BLaER1 (cell line): ENCODE data around the gene FEM1B.

Experiments
- H3K27ac ChIP-seq: shearing (Covaris generic); formaldehyde crosslinking; 2 replicates; pipeline ENCODE4 v1.8.1; 2022
- H3K27me3 ChIP-seq: shearing (Covaris generic); formaldehyde crosslinking; 2 replicates; pipeline ENCODE4 v1.8.1; 2022
- H3K36me3 ChIP-seq: shearing (Covaris generic); formaldehyde crosslinking; 2 replicates; pipeline ENCODE4 v1.8.1; 2022
- H3K4me1 ChIP-seq: shearing (Covaris generic); formaldehyde crosslinking; 2 replicates; pipeline ENCODE4 v1.8.1; 2022
- H3K4me2 ChIP-seq: shearing (Covaris generic); formaldehyde crosslinking; 2 replicates; pipeline ENCODE4 v1.8.1; 2022
- H3K4me3 ChIP-seq: shearing (Covaris generic); formaldehyde crosslinking; 2 replicates; pipeline ENCODE4 v1.8.1; 2022
- H3K9ac ChIP-seq: shearing (Covaris generic); formaldehyde crosslinking; 2 replicates; pipeline ENCODE4 v1.8.1; 2022
- H3K9me3 ChIP-seq: shearing (Covaris generic); formaldehyde crosslinking; 2 replicates; pipeline ENCODE4 v1.8.1; 2022
- H4K20me1 ChIP-seq: shearing (Covaris generic); formaldehyde crosslinking; 2 replicates; pipeline ENCODE4 v1.8.1; 2022
- Cebpa-rat ChIP-seq: shearing (Covaris generic); IDR thresholded peaks from 2 replicates; pipeline ENCODE4 v1.8.1; 2022

FEM1B gene

GRCh38 chr15:68295014-68295805, 17.7 kb downstream of the FEM1B start:
- H3K27me3 ChIP-seq, result no peaks in the 10 kb centered on the region
- H3K4me1 ChIP-seq, result peaks cover 21% of the 10 kb centered on the region
- H3K36me3 ChIP-seq, result peaks cover 31% of the 10 kb centered on the region
- H4K20me1 ChIP-seq, result peaks cover 42% of the 10 kb centered on the region
- H3K27ac ChIP-seq, result no peak overlapping the region
- no peak for TF ChIP-seq Cebpa-rat
- H3K9me3 ChIP-seq, result no peaks in the 10 kb centered on the region
- no peak overlapping the region for H3K4me3 ChIP-seq
- H3K4me2 ChIP-seq, result no peak overlapping the region
- no peak overlapping the region for H3K9ac ChIP-seq

- H3K36me3 ChIP-seq, result peaks cover 11% of the 10 kb centered on the region; the same call in 1 of the 2 replicates
- H3K9ac ChIP-seq, result peak overlapping the region; percentile 59; the same call in 1 of the 2 replicates
- H3K4me3 ChIP-seq, result peak overlapping the region; percentile 55; the same call in 1 of the 2 replicates
- H4K20me1 ChIP-seq, result peaks cover 11% of the 10 kb centered on the region; the same call in 1 of the 2 replicates
- peak overlapping the region; percentile 60 for H3K27ac ChIP-seq
- no peaks in the 10 kb centered on the region for H3K9me3 ChIP-seq
- peaks cover 21% of the 10 kb centered on the region for H3K4me1 ChIP-seq
- peak overlapping the region; percentile 85 for H3K4me2 ChIP-seq
- TF ChIP-seq Cebpa-rat, result no peak
- no peaks in the 10 kb centered on the region for H3K27me3 ChIP-seq
Observed at GRCh38 chr15:68298336-68298735, 20.8 kb downstream of the FEM1B start.

- Histone ChIP-seq H3K4me2 (peak overlapping the region; percentile 85), H3K4me3 (peak overlapping the region; percentile 55), H3K4me1 (peaks cover 21% of the 10 kb centered on the region)
Observed at GRCh38 chr15:68298882-68299381, 21.4 kb downstream of the FEM1B start.

GRCh38 chr15:68299436-68299835, 21.9 kb downstream of the FEM1B start:
- H3K9me3 ChIP-seq, result no peaks in the 10 kb centered on the region
- TF ChIP-seq Cebpa-rat, result no peak
- H3K27me3 ChIP-seq, result no peaks in the 10 kb centered on the region
- peak overlapping the region; percentile 59 for H3K9ac ChIP-seq
- peaks cover 11% of the 10 kb centered on the region; the same call in 1 of the 2 replicates for H4K20me1 ChIP-seq
- peak overlapping the region; percentile 60 for H3K27ac ChIP-seq
- peak overlapping the region; percentile 55 for H3K4me3 ChIP-seq
- H3K4me1 ChIP-seq, result peaks cover 21% of the 10 kb centered on the region
- H3K4me2 ChIP-seq, result peak overlapping the region; percentile 85
- peaks cover 7% of the 10 kb centered on the region; the same call in 1 of the 2 replicates for H3K36me3 ChIP-seq

More at GRCh38 chr15:68298882-68299381, 21.4 kb downstream of the FEM1B start:
- Histone ChIP-seq H3K27me3 (no peaks in the 10 kb centered on the region), H3K27ac (peak overlapping the region; percentile 60), H3K9me3 (no peaks in the 10 kb centered on the region), H3K9ac (peak overlapping the region; percentile 59), H4K20me1 (peaks cover 11% of the 10 kb centered on the region; the same call in 1 of the 2 replicates), H3K36me3 (peaks cover 10% of the 10 kb centered on the region; the same call in 1 of the 2 replicates)
- TF ChIP-seq Cebpa-rat, result no peak

- Histone ChIP-seq H3K9me3 (no peaks in the 10 kb centered on the region), H3K36me3 (peaks cover 6% of the 10 kb centered on the region), H3K27ac (no peak overlapping the region), H3K4me2 (no peak overlapping the region), H3K4me1 (peaks cover 21% of the 10 kb centered on the region), H3K9ac (no peak overlapping the region), H3K4me3 (no peak overlapping the region), H3K27me3 (no peaks in the 10 kb centered on the region), H4K20me1 (peaks cover 4% of the 10 kb centered on the region; the same call in 1 of the 2 replicates)
- no peak for TF ChIP-seq Cebpa-rat
Observed at GRCh38 chr15:68300115-68300940, 22.8 kb downstream of the FEM1B start.

GRCh38 chr15:68301301-68301700, 23.8 kb downstream of the FEM1B start:
- H4K20me1 ChIP-seq, result no peaks in the 10 kb centered on the region
- peaks cover 22% of the 10 kb centered on the region for H3K4me1 ChIP-seq
- H3K9me3 ChIP-seq, result no peaks in the 10 kb centered on the region
- no peak overlapping the region for H3K27ac ChIP-seq
- no peaks in the 10 kb centered on the region for H3K27me3 ChIP-seq
- no peak for TF ChIP-seq Cebpa-rat
- H3K36me3 ChIP-seq, result peaks cover 4% of the 10 kb centered on the region
- no peak overlapping the region for H3K9ac ChIP-seq
- H3K4me2 ChIP-seq, result no peak overlapping the region
- H3K4me3 ChIP-seq, result no peak overlapping the region

- H3K36me3 ChIP-seq, result no peaks in the 10 kb centered on the region; the same call in 1 of the 2 replicates
- H4K20me1 ChIP-seq, result no peaks in the 10 kb centered on the region
- H3K4me2 ChIP-seq, result no peak overlapping the region
- H3K27ac ChIP-seq, result no peak overlapping the region
- no peak overlapping the region for H3K9ac ChIP-seq
- no peaks in the 10 kb centered on the region for H3K9me3 ChIP-seq
- H3K4me1 ChIP-seq, result peaks cover 29% of the 10 kb centered on the region
- TF ChIP-seq Cebpa-rat, result no peak
- H3K27me3 ChIP-seq, result no peaks in the 10 kb centered on the region
- H3K4me3 ChIP-seq, result no peak overlapping the region
Observed at GRCh38 chr15:68302729-68303128, 25.2 kb downstream of the FEM1B start.

- Histone ChIP-seq H3K4me2 (no peak overlapping the region), H3K36me3 (no peaks in the 10 kb centered on the region; the same call in 1 of the 2 replicates), H4K20me1 (no peaks in the 10 kb centered on the region), H3K27me3 (no peaks in the 10 kb centered on the region), H3K4me3 (no peak overlapping the region), H3K4me1 (peaks cover 27% of the 10 kb centered on the region), H3K27ac (no peak overlapping the region), H3K9ac (no peak overlapping the region), H3K9me3 (no peaks in the 10 kb centered on the region)
- no peak for TF ChIP-seq Cebpa-rat
Observed at GRCh38 chr15:68303134-68303533, 25.6 kb downstream of the FEM1B start.

- Histone ChIP-seq H3K27me3 (no peaks in the 10 kb centered on the region), H3K9me3 (no peaks in the 10 kb centered on the region), H3K36me3 (no peaks in the 10 kb centered on the region; the same call in 1 of the 2 replicates), H3K4me3 (no peak overlapping the region), H3K4me2 (no peak overlapping the region), H3K27ac (no peak overlapping the region), H3K4me1 (peaks cover 20% of the 10 kb centered on the region), H3K9ac (0 out of 2 replicates have a peak overlapping the region, but pooled peaks have one; percentile 19), H4K20me1 (no peaks in the 10 kb centered on the region)
- no peak for TF ChIP-seq Cebpa-rat
Observed at GRCh38 chr15:68303560-68304436, 26.3 kb downstream of the FEM1B start.
